ACHN (cell line): ENCODE measurements around the gene SLC5A10.
"Not testable (repeated sequence)": the region's sequence is repeated elsewhere in the genome, so short reads cannot be mapped to it uniquely, and the experiment has no call there.

Experiments
- DNase-seq: peaks from one replicate; pipeline ENCODE4 v3.0.0-alpha.2; 2015
- in situ Hi-C: cut with HindIII; loops from 2 replicates; pipeline ENCODE4 v1.10.0; 2017; ENCODE audit warnings: low sequenced_read_pairs, low pct_ligation_motif_present, low pct_unique_long_range_greater_than_20kb

SLC5A10 gene

DNA sequence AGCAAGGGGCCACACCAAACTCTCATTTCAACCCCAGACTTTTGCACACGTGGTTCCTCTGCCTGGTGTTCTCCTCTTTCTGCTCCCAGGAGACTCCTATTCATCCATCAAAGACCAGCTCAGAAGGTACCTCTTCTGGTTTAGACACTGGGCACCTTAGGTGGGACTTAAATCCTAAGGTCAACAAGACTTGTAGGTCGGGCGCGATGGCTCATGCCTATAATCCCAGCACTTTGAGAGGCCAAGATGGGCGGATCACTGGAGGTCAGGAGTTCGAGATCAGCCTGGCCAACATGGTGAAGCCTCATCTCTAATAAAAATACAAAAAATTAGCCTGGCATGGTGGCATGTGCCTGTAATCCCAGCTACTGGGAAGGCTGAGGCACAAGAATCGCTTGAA, 95.5 kb downstream of the SLC5A10 start:
- in situ Hi-C loops, result not testable (repeated sequence)

DNA sequence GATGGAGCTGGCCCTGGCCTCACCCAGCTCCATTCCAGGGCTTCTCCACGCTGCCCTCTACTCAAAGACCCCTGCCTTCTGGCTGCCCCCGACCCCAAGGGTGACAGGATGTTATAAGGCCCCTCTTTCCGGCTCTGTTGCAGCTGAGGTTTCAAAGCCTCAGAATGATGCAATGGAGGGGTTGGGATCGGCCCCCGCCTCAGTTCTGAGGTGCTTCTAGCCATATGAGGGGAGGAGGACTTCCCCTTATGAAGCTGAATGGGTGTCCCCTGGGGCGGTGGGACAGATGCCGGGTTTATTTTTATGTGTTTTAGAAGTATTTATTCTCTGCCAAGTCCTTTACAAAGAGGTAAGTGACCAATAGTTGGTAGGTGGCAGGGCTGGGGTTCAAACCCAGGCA, 96.9 kb downstream of the SLC5A10 start:
- in situ Hi-C loops, result not testable (repeated sequence)

More for the DNA sequence above, 95.5 kb downstream of the SLC5A10 start:
- DNase-seq, result not testable (repeated sequence)

DNA sequence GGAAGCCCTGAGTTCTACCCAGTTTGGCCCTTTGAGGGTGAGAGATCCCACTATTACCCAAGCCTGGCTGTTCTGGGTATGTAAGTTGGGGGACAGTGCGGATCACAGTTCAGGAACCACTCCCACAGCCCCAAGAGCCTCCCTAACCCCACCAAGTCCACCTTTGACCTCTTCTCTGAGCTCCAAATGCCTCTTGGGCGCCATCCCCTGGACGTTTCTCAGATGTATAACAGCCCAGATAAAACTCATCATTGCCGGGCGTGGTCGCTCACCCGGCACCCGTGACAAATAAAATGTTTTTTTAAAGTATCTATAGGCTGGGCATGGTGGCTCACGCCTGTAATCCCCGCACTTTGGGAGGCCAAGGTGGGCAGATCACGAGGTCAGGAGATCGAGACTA, 103.5 kb downstream of the SLC5A10 start:
- in situ Hi-C loops, DNase-seq: not testable (repeated sequence)

More for the DNA sequence above, 96.9 kb downstream of the SLC5A10 start:
- DNase-seq, result not testable (repeated sequence)

DNA sequence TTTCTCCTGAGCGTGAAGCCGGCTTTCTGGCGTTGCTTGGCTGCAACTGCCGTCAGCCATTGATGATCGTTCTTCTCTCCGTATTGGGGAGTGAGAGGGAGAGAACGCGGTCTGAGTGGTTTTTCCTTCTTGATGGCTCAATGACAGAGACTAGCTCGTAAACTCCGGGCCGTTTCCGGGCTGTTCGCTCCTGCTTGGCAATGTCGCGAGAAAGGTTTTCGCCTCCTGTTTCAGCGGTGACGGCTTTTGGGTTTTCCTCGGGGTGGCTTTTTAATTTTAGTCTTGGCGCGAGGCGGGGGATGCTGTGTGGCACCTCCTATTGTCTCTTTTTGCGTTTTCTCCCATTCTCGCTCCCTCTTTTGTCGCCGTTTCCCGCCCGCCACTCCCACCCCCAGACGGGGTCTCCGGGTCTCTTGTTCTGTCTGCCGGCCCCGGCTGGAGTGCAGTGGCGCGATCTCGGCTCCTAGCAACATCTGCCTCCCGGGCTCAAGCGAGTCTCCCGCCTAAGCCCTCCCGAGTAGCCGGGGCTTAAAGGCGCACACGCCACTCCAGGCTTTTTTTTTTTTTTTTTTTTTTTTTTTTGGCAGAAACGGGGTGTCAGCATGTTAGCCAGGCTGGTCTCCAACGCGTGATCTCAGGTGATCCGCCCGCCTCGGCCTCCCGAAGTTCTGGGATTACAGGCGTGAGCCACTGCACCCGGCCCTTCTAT, 110.2 kb downstream of the SLC5A10 start:
- DNase-seq, in situ Hi-C loops: not testable (repeated sequence)

DNA sequence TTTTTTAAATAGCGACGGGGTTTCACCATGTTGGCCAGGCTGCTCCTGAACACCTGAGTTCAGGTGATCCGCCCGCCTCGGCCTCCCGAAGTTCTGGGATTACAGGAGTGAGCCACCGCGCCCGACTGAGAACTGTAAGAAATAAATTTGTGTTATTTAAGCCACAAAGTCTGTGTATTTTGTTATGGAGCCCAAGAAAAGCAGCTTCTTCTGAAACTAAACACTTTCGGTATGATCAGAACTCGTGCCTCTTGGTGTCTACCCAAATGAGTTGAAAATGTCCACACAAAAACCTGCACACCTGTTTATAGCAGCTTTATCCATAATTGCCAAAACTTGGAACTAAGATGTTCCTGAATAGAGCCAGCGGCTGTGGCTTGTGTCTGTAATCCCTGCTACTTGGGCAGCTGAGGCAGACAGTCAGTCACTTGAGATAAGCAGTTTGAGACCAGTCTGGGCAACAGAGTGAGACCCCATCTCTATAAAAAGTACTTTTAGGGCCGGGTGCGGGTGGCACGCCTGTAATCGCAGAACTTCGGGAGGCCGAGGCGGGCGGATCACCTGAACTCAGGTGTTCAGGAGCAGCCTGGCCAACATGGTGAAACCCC, 110.9 kb downstream of the SLC5A10 start:
- in situ Hi-C loops, DNase-seq: not testable (repeated sequence)

DNA sequence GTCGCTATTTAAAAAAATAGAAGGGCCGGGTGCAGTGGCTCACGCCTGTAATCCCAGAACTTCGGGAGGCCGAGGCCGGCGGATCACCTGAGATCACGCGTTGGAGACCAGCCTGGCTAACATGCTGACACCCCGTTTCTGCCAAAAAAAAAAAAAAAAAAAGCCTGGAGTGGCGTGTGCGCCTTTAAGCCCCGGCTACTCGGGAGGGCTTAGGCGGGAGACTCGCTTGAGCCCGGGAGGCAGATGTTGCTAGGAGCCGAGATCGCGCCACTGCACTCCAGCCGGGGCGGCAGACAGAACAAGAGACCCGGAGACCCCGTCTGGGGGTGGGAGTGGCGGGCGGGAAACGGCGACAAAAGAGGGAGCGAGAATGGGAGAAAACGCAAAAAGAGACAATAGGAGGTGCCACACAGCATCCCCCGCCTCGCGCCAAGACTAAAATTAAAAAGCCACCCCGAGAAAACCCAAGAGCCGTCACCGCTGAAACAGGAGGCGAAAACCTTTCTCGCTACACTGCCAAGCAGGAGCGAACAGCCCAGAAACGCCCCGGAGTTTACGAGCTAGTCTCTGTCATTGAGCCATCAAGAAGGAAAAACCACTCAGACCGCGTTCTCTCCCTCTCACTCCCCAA, 111.5 kb downstream of the SLC5A10 start:
- DNase-seq, in situ Hi-C loops: not testable (repeated sequence)

DNA sequence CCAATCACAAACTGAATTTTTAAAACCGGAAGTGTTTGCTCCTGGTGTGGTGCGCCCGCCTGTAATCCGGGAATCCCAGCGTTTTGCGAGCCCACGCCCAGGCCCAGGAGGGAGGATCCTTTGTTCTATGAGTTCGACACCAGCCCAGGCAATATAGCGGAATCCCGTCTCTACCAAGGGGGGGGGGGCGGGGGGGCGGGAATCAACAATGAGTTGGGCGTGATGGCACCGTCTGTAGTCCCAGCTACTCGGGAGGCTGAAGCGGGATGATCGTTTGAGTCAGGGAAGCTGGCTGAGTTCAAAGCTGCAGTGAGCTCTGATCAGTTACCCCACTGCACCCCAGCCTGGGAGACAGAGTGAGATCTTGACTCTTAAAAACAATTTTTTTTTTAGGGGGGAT, 112.4 kb downstream of the SLC5A10 start:
- DNase-seq, in situ Hi-C loops: not testable (repeated sequence)

DNA sequence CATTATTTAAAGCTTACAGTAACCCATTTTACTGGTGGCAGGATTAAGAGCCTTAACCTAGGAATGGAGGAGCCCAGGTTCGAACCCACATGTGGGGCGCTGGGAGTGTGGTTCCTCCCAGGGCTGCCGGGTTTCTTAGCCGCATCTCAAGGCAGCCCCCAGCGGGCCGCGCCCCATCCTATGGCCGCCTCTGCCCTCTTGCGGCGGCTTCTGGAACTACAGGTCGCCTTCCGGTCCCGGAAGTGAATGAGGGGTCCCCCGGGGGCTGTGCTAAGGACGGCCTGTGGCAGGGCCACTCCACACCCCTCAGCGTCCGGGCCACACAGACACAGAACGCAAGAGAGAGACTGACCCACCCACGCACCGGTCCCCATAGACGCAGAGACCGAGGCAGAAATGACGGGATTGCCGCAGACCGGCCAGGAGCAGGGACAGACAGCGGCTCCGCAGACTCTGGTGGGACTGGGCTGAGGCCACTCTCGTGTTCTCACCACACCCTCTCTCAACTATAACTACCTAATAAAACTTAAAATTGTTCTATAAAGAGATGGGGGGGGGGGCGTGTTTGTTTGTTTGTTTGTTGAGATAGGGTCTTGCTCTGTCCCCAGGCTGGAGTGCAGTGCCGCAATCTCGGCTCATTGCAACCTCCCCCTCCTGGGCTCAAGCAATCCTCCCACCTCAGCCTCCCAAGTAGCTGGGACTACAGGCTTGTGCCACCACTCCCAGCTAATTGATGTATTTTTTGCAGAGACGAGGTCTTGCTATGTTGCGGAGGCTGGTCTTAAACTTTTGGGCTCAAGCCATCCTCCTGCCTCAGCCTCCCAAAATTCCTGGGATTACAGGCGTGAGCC, 118.6 kb downstream of the SLC5A10 start:
- in situ Hi-C loops, DNase-seq: not testable (repeated sequence)
